ENCODE measurements around the gene HGS. TPM values are rescaled to one million over a fixed set of nuclear protein-coding genes. Genes with fewer than 3 reads are reported as not detected.

Gene HGS
- total and polyA plus RNA-seq, 3 experiments from 2014 or later: 36.7 to 135 (median 122) TPM

- H3K4me3 ChIP-seq (ENCODE audit: low read length): peak overlapping the region; percentile 32
- Mint-ChIP-seq H3K9me3 (peaks cover 0 to 1% (median 0%) of the 10 kb centered on the region in 5 donors), H3K4me3 (peak overlapping the region; percentile 56 to 72 (median 58)), H3K27ac (peak overlapping the region in 6 of 8 donors; percentile 34 to 64 (median 42)), H3K36me3 (peaks cover 0 to 20% (median 1%) of the 10 kb centered on the region in 3 donors), H3K4me1 (peaks cover 8 to 28% (median 16%) of the 10 kb centered on the region in 3 donors), H3K27me3 (no peaks in the 10 kb centered on the region)
- H3K27ac ChIP-seq (ENCODE audit: low read depth, low read length): no peak overlapping the region
- ChIA-PET CTCF (no interaction called here), POLR2A (interaction anchor here (0.6 to 1.4 kb wide), 5 partner anchors 8 to 811 kb away, joined by 3 to 8 read pairs (median 5); partner anchors contain the start of genes ARL16, HGS and MRPL12)
- no peak for DNase-seq
- H3K9me3 ChIP-seq (ENCODE audit: low read length): no peaks in the 10 kb centered on the region
- peaks cover under 1% of the 10 kb centered on the region for H3K36me3 ChIP-seq (ENCODE audit: insufficient read depth, low read length)
- peaks cover 27% of the 10 kb centered on the region for H3K4me1 ChIP-seq (ENCODE audit: insufficient read depth, low read length)
- no peaks in the 10 kb centered on the region for H3K27me3 ChIP-seq (ENCODE audit: insufficient read depth, low read length, poor library complexity, severe bottlenecking)
Measured at GRCh38 chr17:81710514-81711308, 26.9 kb downstream of the HGS start.

GRCh38 chr17:81711814-81712467 lies 28.1 kb downstream of the HGS start, which contains the start of gene SLC25A10:
SLC25A10 (plus strand) TSS chr17:81712284; CDS start chr17:81712427, 143 bp downstream.
- ChIA-PET POLR2A (interaction anchor here (0.7 to 1.5 kb wide), 3 partner anchors 9 to 28 kb away, joined by 5 to 8 read pairs (median 5); partner anchors contain the start of genes ARL16, HGS and MRPL12), CTCF (no interaction called here)
- Mint-ChIP-seq H3K36me3 (peaks cover 0 to 7% (median 0%) of the 10 kb centered on the region in 3 donors), H3K27me3 (no peaks in the 10 kb centered on the region), H3K27ac (peak within 1 kb of the TSS in 5 of 8 donors; percentile 42 to 85 (median 54)), H3K4me3 (peak within 1 kb of the TSS; percentile 77 to 92 (median 82)), H3K9me3 (peaks cover 0 to 1% (median 0%) of the 10 kb centered on the region in 5 donors), H3K4me1 (peaks cover 8 to 25% (median 16%) of the 10 kb centered on the region in 3 donors)
- Histone ChIP-seq H3K4me1 (ENCODE audit: insufficient read depth, low read length) (peaks cover 27% of the 10 kb centered on the region), H3K27ac (ENCODE audit: low read depth, low read length) (peak within 1 kb of the TSS; percentile 38), H3K27me3 (ENCODE audit: insufficient read depth, low read length, poor library complexity, severe bottlenecking) (no peaks in the 10 kb centered on the region), H3K9me3 (ENCODE audit: low read length) (no peaks in the 10 kb centered on the region), H3K36me3 (ENCODE audit: insufficient read depth, low read length) (no peaks in the 10 kb centered on the region), H3K4me3 (ENCODE audit: low read length) (peak within 1 kb of the TSS; percentile 32)
- peak; percentile 66 to 86 (median 76) for DNase-seq

- DNase-seq: no peak
- Mint-ChIP-seq H3K27me3 (no peaks in the 10 kb centered on the region), H3K27ac (peak overlapping the region in 4 of 8 donors; percentile 42 to 85 (median 52)), H3K36me3 (peaks cover 0 to 4% (median 0%) of the 10 kb centered on the region in 3 donors), H3K9me3 (peaks cover 0 to 1% (median 0%) of the 10 kb centered on the region in 5 donors), H3K4me1 (peaks cover 8 to 25% (median 16%) of the 10 kb centered on the region in 3 donors), H3K4me3 (peak overlapping the region; percentile 77 to 92 (median 82))
- H3K4me3 ChIP-seq (ENCODE audit: low read length): no peak overlapping the region
- no peaks in the 10 kb centered on the region for H3K9me3 ChIP-seq (ENCODE audit: low read length)
- peaks cover 27% of the 10 kb centered on the region for H3K4me1 ChIP-seq (ENCODE audit: insufficient read depth, low read length)
- H3K27me3 ChIP-seq (ENCODE audit: insufficient read depth, low read length, poor library complexity, severe bottlenecking): no peaks in the 10 kb centered on the region
- CTCF ChIA-PET: no interaction called here
- POLR2A ChIA-PET: interaction anchor here (0.9 to 1.5 kb wide), 2 partner anchors 10 to 29 kb away, joined by 5 to 6 read pairs; partner anchors contain the start of genes ARL16, HGS and MRPL12
- peak overlapping the region; percentile 27 for H3K27ac ChIP-seq (ENCODE audit: low read depth, low read length)
- no peaks in the 10 kb centered on the region for H3K36me3 ChIP-seq (ENCODE audit: insufficient read depth, low read length)
Measured at GRCh38 chr17:81712468-81713003, 28.7 kb downstream of the HGS start.

GRCh38 chr17:81713004-81713555 lies 29.3 kb downstream of the HGS start:
- Mint-ChIP-seq H3K4me1 (peaks cover 8 to 25% (median 16%) of the 10 kb centered on the region in 3 donors), H3K4me3 (peak overlapping the region; percentile 77 to 92 (median 82)), H3K9me3 (peaks cover 0 to 1% (median 0%) of the 10 kb centered on the region in 5 donors), H3K27ac (peak overlapping the region in 5 of 8 donors; percentile 42 to 85 (median 54)), H3K27me3 (no peaks in the 10 kb centered on the region), H3K36me3 (peaks cover 0 to 2% (median 0%) of the 10 kb centered on the region in 3 donors)
- peaks cover 27% of the 10 kb centered on the region for H3K4me1 ChIP-seq (ENCODE audit: insufficient read depth, low read length)
- H3K27me3 ChIP-seq (ENCODE audit: insufficient read depth, low read length, poor library complexity, severe bottlenecking): no peaks in the 10 kb centered on the region
- no peaks in the 10 kb centered on the region for H3K9me3 ChIP-seq (ENCODE audit: low read length)
- H3K36me3 ChIP-seq (ENCODE audit: insufficient read depth, low read length): no peaks in the 10 kb centered on the region
- no peak overlapping the region for H3K4me3 ChIP-seq (ENCODE audit: low read length)
- CTCF ChIA-PET: no interaction called here
- POLR2A ChIA-PET: interaction anchor here (0.9 to 1.5 kb wide), 2 partner anchors 10 to 29 kb away, joined by 5 to 6 read pairs; partner anchors contain the start of genes ARL16, HGS and MRPL12
- peak overlapping the region; percentile 27 for H3K27ac ChIP-seq (ENCODE audit: low read depth, low read length)
- peak in 1 of 5 donors; percentile 46 for DNase-seq

GRCh38 chr17:81713556-81714411 lies 30.0 kb downstream of the HGS start:
- H3K4me3 Mint-ChIP-seq: peak overlapping the region in 5 of 7 donors; percentile 8 to 88 (median 80)
- ChIA-PET CTCF (no interaction called here), POLR2A (interaction anchor here (0.9 to 1.5 kb wide), 2 partner anchors 11 to 30 kb away, joined by 5 to 6 read pairs; partner anchors contain the start of genes ARL16, HGS and MRPL12)
- H3K4me3 ChIP-seq (ENCODE audit: low read length): no peak overlapping the region
- H3K9me3 ChIP-seq (ENCODE audit: low read length): no peaks in the 10 kb centered on the region
- peaks cover 27% of the 10 kb centered on the region for H3K4me1 ChIP-seq (ENCODE audit: insufficient read depth, low read length)
- H3K9me3 Mint-ChIP-seq: peaks cover 0 to 1% (median 0%) of the 10 kb centered on the region in 5 donors
- DNase-seq: peak in 1 of 5 donors; percentile 47
- no peaks in the 10 kb centered on the region for H3K27me3 Mint-ChIP-seq
- H3K27ac Mint-ChIP-seq: no peak overlapping the region
- no peaks in the 10 kb centered on the region for H3K27me3 ChIP-seq (ENCODE audit: insufficient read depth, low read length, poor library complexity, severe bottlenecking)
- H3K36me3 ChIP-seq (ENCODE audit: insufficient read depth, low read length): no peaks in the 10 kb centered on the region
- H3K36me3 Mint-ChIP-seq: peaks cover 0 to 2% (median 0%) of the 10 kb centered on the region in 3 donors
- peak overlapping the region; percentile 27 for H3K27ac ChIP-seq (ENCODE audit: low read depth, low read length)
- peaks cover 8 to 25% (median 16%) of the 10 kb centered on the region in 3 donors for H3K4me1 Mint-ChIP-seq

GRCh38 chr17:81714412-81715106 lies 30.7 kb downstream of the HGS start:
- CTCF ChIA-PET: no interaction called here
- peaks cover 27% of the 10 kb centered on the region for H3K4me1 ChIP-seq (ENCODE audit: insufficient read depth, low read length)
- Mint-ChIP-seq H3K27me3 (no peaks in the 10 kb centered on the region), H3K4me3 (peak overlapping the region in 2 of 7 donors; percentile 11 to 80), H3K36me3 (no peaks in the 10 kb centered on the region), H3K9me3 (peaks cover 0 to 1% (median 0%) of the 10 kb centered on the region in 5 donors), H3K27ac (peak overlapping the region in 1 of 8 donors; percentile 82), H3K4me1 (peaks cover 8 to 25% (median 16%) of the 10 kb centered on the region in 3 donors)
- H3K27me3 ChIP-seq (ENCODE audit: insufficient read depth, low read length, poor library complexity, severe bottlenecking): no peaks in the 10 kb centered on the region
- H3K9me3 ChIP-seq (ENCODE audit: low read length): no peaks in the 10 kb centered on the region
- H3K27ac ChIP-seq (ENCODE audit: low read depth, low read length): no peak overlapping the region
- no peak overlapping the region for H3K4me3 ChIP-seq (ENCODE audit: low read length)
- no peaks in the 10 kb centered on the region for H3K36me3 ChIP-seq (ENCODE audit: insufficient read depth, low read length)
- POLR2A ChIA-PET: no interaction called here
- DNase-seq: no peak
